ENCODE measurements around the gene KIAA0319L.

KIAA0319L gene

GRCh38 chr1:35564884-35565741 is 7.9 kb upstream of the KIAA0319L start:
- no peak overlapping the region for H4K91ac ChIP-seq (ENCODE audit: low read length)
- H3K18ac ChIP-seq (ENCODE audit: low read depth in 1 of 2, low read length in 2 of 2) = no peak overlapping the region
- WGBS = 90% methylated on average over 28 of the region's 28 CpGs
- no peak overlapping the region for H3K4ac ChIP-seq (ENCODE audit: low read depth in 1 of 2, low read length in 2 of 2)
- peaks cover 23% of the 10 kb centered on the region for H3K79me1 ChIP-seq (replicated peaks; ENCODE audit: low read length, poor library complexity, severe bottlenecking)
- no peak overlapping the region for H2AK5ac ChIP-seq (ENCODE audit: low read length, severe bottlenecking)
- H3K4me3 ChIP-seq (ENCODE audit: insufficient read depth in 1 of 2, low read depth in 1 of 2, low read length in 2 of 2) = no peak overlapping the region
- no peak overlapping the region for H2BK15ac ChIP-seq (ENCODE audit: low read depth, poor library complexity, severe bottlenecking)
- H3K27ac ChIP-seq (ENCODE audit: low read length, poor library complexity, severe bottlenecking) = no peak overlapping the region
- H3K4me2 ChIP-seq (ENCODE audit: low read length, poor library complexity, severe bottlenecking) = no peak overlapping the region
- no peak for DNase-seq
- no peak overlapping the region for H4K8ac ChIP-seq (ENCODE audit: low read length)
- no peak overlapping the region for H2BK12ac ChIP-seq (ENCODE audit: low read length in 2 of 2)
- peaks cover 17% of the 10 kb centered on the region for H3K4me1 ChIP-seq (ENCODE audit: control insufficient read depth, insufficient read depth, low read depth, low read length)
- H2AFZ ChIP-seq (ENCODE audit: low read depth, low read length) = no peak overlapping the region
- peaks cover 0 to 1% of the 10 kb centered on the region in 2 experiments for H3K27me3 ChIP-seq (ENCODE audit: control insufficient read depth in 1 of 2, insufficient read depth in 1 of 2, low read length in 2 of 2)
- H2BK120ac ChIP-seq (ENCODE audit: low read depth, low read length) = no peak overlapping the region
- H3K23ac ChIP-seq (ENCODE audit: low read length in 2 of 2) = no peak overlapping the region
- H3K9me3 ChIP-seq (ENCODE audit: control insufficient read depth, low read length) = no peaks in the 10 kb centered on the region
- no peak overlapping the region for H3K9ac ChIP-seq (ENCODE audit: low read length)
- H3K36me3 ChIP-seq (ENCODE audit: control insufficient read depth in 1 of 2, insufficient read depth in 2 of 2, low read depth in 1 of 2, low read length in 2 of 2) = peaks cover 63 to 69% of the 10 kb centered on the region in 2 experiments
- H2BK5ac ChIP-seq (ENCODE audit: low read depth, low read length, poor library complexity, severe bottlenecking) = no peak overlapping the region
- H3K14ac ChIP-seq (ENCODE audit: low read length in 2 of 2) = no peak overlapping the region

GRCh38 chr1:35564037-35564883 is 7.1 kb upstream of the KIAA0319L start:
- Histone ChIP-seq H2BK15ac (ENCODE audit: low read depth, poor library complexity, severe bottlenecking) (no peak overlapping the region), H3K4me2 (ENCODE audit: low read length, poor library complexity, severe bottlenecking) (no peak overlapping the region), H3K27me3 (ENCODE audit: control insufficient read depth in 1 of 2, insufficient read depth in 1 of 2, low read length in 2 of 2) (no peaks in the 10 kb centered on the region), H2BK120ac (ENCODE audit: low read depth, low read length) (no peak overlapping the region), H3K14ac (ENCODE audit: low read length in 2 of 2) (no peak overlapping the region), H3K4me1 (ENCODE audit: control insufficient read depth, insufficient read depth, low read depth, low read length) (peaks cover 19% of the 10 kb centered on the region), H2AFZ (ENCODE audit: low read depth, low read length) (no peak overlapping the region), H3K4me3 (ENCODE audit: insufficient read depth in 1 of 2, low read depth in 1 of 2, low read length in 2 of 2) (no peak overlapping the region), H2BK12ac (ENCODE audit: low read length in 2 of 2) (no peak overlapping the region), H3K23ac (ENCODE audit: low read length in 2 of 2) (no peak overlapping the region), H4K91ac (ENCODE audit: low read length) (no peak overlapping the region), H3K9ac (ENCODE audit: low read length) (no peak overlapping the region), H3K27ac (ENCODE audit: low read length, poor library complexity, severe bottlenecking) (no peak overlapping the region), H4K8ac (ENCODE audit: low read length) (no peak overlapping the region), H3K9me3 (ENCODE audit: control insufficient read depth, low read length) (no peaks in the 10 kb centered on the region), H3K79me1 (replicated peaks; ENCODE audit: low read length, poor library complexity, severe bottlenecking) (peaks cover 25% of the 10 kb centered on the region), H3K36me3 (ENCODE audit: control insufficient read depth in 1 of 2, insufficient read depth in 2 of 2, low read depth in 1 of 2, low read length in 2 of 2) (peaks cover 64 to 72% of the 10 kb centered on the region in 2 experiments), H3K4ac (ENCODE audit: low read depth in 1 of 2, low read length in 2 of 2) (no peak overlapping the region), H2AK5ac (ENCODE audit: low read length, severe bottlenecking) (no peak overlapping the region), H3K18ac (ENCODE audit: low read depth in 1 of 2, low read length in 2 of 2) (no peak overlapping the region), H2BK5ac (ENCODE audit: low read depth, low read length, poor library complexity, severe bottlenecking) (no peak overlapping the region)
- DNase-seq = peak; percentile 76
- 90% methylated on average over 8 of the region's 9 CpGs for WGBS

GRCh38 chr1:35563166-35563565 is 6.0 kb upstream of the KIAA0319L start:
- Histone ChIP-seq H3K9ac (ENCODE audit: low read length) (no peak overlapping the region), H3K27me3 (ENCODE audit: control insufficient read depth in 1 of 2, insufficient read depth in 1 of 2, low read length in 2 of 2) (no peaks in the 10 kb centered on the region), H3K4ac (ENCODE audit: low read depth in 1 of 2, low read length in 2 of 2) (no peak overlapping the region), H2BK15ac (ENCODE audit: low read depth, poor library complexity, severe bottlenecking) (no peak overlapping the region), H3K79me1 (replicated peaks; ENCODE audit: low read length, poor library complexity, severe bottlenecking) (peaks cover 27% of the 10 kb centered on the region), H2BK5ac (ENCODE audit: low read depth, low read length, poor library complexity, severe bottlenecking) (no peak overlapping the region), H4K8ac (ENCODE audit: low read length) (no peak overlapping the region), H2AK5ac (ENCODE audit: low read length, severe bottlenecking) (no peak overlapping the region), H2BK12ac (ENCODE audit: low read length in 2 of 2) (no peak overlapping the region), H4K91ac (ENCODE audit: low read length) (no peak overlapping the region), H3K4me2 (ENCODE audit: low read length, poor library complexity, severe bottlenecking) (no peak overlapping the region), H3K36me3 (ENCODE audit: control insufficient read depth in 1 of 2, insufficient read depth in 2 of 2, low read depth in 1 of 2, low read length in 2 of 2) (peaks cover 64 to 72% of the 10 kb centered on the region in 2 experiments), H3K4me3 (ENCODE audit: insufficient read depth in 1 of 2, low read depth in 1 of 2, low read length in 2 of 2) (no peak overlapping the region), H2AFZ (ENCODE audit: low read depth, low read length) (no peak overlapping the region), H3K18ac (ENCODE audit: low read depth in 1 of 2, low read length in 2 of 2) (no peak overlapping the region), H3K4me1 (ENCODE audit: control insufficient read depth, insufficient read depth, low read depth, low read length) (peaks cover 26% of the 10 kb centered on the region), H3K23ac (ENCODE audit: low read length in 2 of 2) (no peak overlapping the region), H3K27ac (ENCODE audit: low read length, poor library complexity, severe bottlenecking) (no peak overlapping the region), H3K9me3 (ENCODE audit: control insufficient read depth, low read length) (no peaks in the 10 kb centered on the region), H3K14ac (ENCODE audit: low read length in 2 of 2) (no peak overlapping the region), H2BK120ac (ENCODE audit: low read depth, low read length) (no peak overlapping the region)
- DNase-seq = no peak
- 89% methylated on average over 7 of the region's 12 CpGs for WGBS

Data from mesenchymal stem cell (in vitro differentiated cells and primary cell).